ENCODE measurements around the gene GATM. TPM values are rescaled to one million over a fixed set of nuclear protein-coding genes. Genes with fewer than 3 reads are reported as not detected.
A peak's percentile ranks its signal among the peaks of the same experiment; 100 is the strongest.

GATM gene
- total RNA-seq (ENCODE audit: insufficient read depth, low replicate concordance) = 251 TPM

GRCh38 chr15:45378149-45378912 lies at the start of gene GATM:
GATM (minus strand) TSS chr15:45378544; CDS start chr15:45378453, 91 bp downstream.
- peak; percentile 86 for DNase-seq (ENCODE audit: low spot score)

GRCh38 chr15:45427085-45427484 lies 48.7 kb upstream of the GATM start:
- no peak for DNase-seq (ENCODE audit: low spot score)

- no peak for DNase-seq (ENCODE audit: low spot score)
Observed at GRCh38 chr15:45425135-45425534, 46.8 kb upstream of the GATM start.

- no peak for DNase-seq (ENCODE audit: low spot score)
Observed at GRCh38 chr15:45424429-45424828, 46.1 kb upstream of the GATM start.

- DNase-seq (ENCODE audit: low spot score) = no peak
Observed at GRCh38 chr15:45417303-45417950, 39.1 kb upstream of the GATM start.

GRCh38 chr15:45414215-45414885 lies 36.0 kb upstream of the GATM start:
- no peak for DNase-seq (ENCODE audit: low spot score)

GRCh38 chr15:45409596-45409995 lies 31.3 kb upstream of the GATM start:
- no peak for DNase-seq (ENCODE audit: low spot score)

GRCh38 chr15:45407786-45408185 lies 29.4 kb upstream of the GATM start:
- no peak for DNase-seq (ENCODE audit: low spot score)

GRCh38 chr15:45402955-45403877 lies 24.9 kb upstream of the GATM start:
- peak; percentile 15 for DNase-seq (ENCODE audit: low spot score)

- peak; percentile 99 for DNase-seq (ENCODE audit: low spot score)
Observed at GRCh38 chr15:45402162-45402954, 24.0 kb upstream of the GATM start.

GRCh38 chr15:45401665-45402161 lies 23.4 kb upstream of the GATM start:
- DNase-seq (ENCODE audit: low spot score) = no peak

- DNase-seq (ENCODE audit: low spot score) = peak; percentile 69
Observed at GRCh38 chr15:45399381-45400212, 21.3 kb upstream of the GATM start.

- DNase-seq (ENCODE audit: low spot score) = no peak
Observed at GRCh38 chr15:45397116-45397665, 18.8 kb upstream of the GATM start.

GRCh38 chr15:45395943-45396342 lies 17.6 kb upstream of the GATM start:
- no peak for DNase-seq (ENCODE audit: low spot score)

- DNase-seq (ENCODE audit: low spot score) = no peak
Observed at GRCh38 chr15:45394681-45395080, 16.3 kb upstream of the GATM start.

- no peak for DNase-seq (ENCODE audit: low spot score)
Observed at GRCh38 chr15:45393851-45394250, 15.5 kb upstream of the GATM start.

- DNase-seq (ENCODE audit: low spot score) = no peak
Observed at GRCh38 chr15:45392584-45392855, 14.2 kb upstream of the GATM start.

GRCh38 chr15:45391746-45392583 lies 13.6 kb upstream of the GATM start:
- no peak for DNase-seq (ENCODE audit: low spot score)

GRCh38 chr15:45389351-45389750 lies 11.0 kb upstream of the GATM start:
- no peak for DNase-seq (ENCODE audit: low spot score)

Measured in umbilical cord (tissue), 2 donors.